Duodenal mucosa (tissue), 2 donors: Measurements from ENCODE around the gene PRRG1.
"Not testable (repeated sequence)": the region's sequence is repeated elsewhere in the genome, so short reads cannot be mapped to it uniquely, and the experiment has no call there.

Experiments used
- H3K27ac ChIP-seq: one replicate; pipeline ENCODE4 v1.7.0; 2013; ENCODE audit warnings: low read depth, low read length
- H3K27me3 ChIP-seq, 2 donors: one replicate each; pipeline ENCODE4 v1.7.0; 2013; ENCODE audit warnings: low read length in 2 of 2, control low read depth in 1 of 2; ENCODE audit not compliant: insufficient read depth in 2 of 2, control insufficient read depth in 1 of 2
- H3K36me3 ChIP-seq, 2 donors: one replicate each; pipeline ENCODE4 v1.7.0; 2013; ENCODE audit warnings: low read length in 2 of 2, control low read depth in 1 of 2; ENCODE audit not compliant: insufficient read depth in 2 of 2, control insufficient read depth in 1 of 2
- H3K4me1 ChIP-seq, 2 donors: one replicate each; pipeline ENCODE4 v1.7.0; 2013; ENCODE audit warnings: low read length in 2 of 2, control low read depth in 1 of 2; ENCODE audit not compliant: insufficient read depth in 2 of 2, control insufficient read depth in 1 of 2
- H3K4me3 ChIP-seq, 2 donors: one replicate each; pipeline ENCODE4 v1.7.0; 2013; ENCODE audit warnings: low read length in 2 of 2, low read depth in 1 of 2
- H3K9ac ChIP-seq, 2 donors: one replicate each; pipeline ENCODE4 v1.7.0; 2013; ENCODE audit warnings: low read length in 2 of 2, low read depth in 1 of 2
- H3K9me3 ChIP-seq, 2 donors: one replicate each; pipeline ENCODE4 v1.7.0; 2013; ENCODE audit warnings: low read length in 2 of 2, control low read depth in 1 of 2; ENCODE audit not compliant: control insufficient read depth in 1 of 2

Gene PRRG1

DNA sequence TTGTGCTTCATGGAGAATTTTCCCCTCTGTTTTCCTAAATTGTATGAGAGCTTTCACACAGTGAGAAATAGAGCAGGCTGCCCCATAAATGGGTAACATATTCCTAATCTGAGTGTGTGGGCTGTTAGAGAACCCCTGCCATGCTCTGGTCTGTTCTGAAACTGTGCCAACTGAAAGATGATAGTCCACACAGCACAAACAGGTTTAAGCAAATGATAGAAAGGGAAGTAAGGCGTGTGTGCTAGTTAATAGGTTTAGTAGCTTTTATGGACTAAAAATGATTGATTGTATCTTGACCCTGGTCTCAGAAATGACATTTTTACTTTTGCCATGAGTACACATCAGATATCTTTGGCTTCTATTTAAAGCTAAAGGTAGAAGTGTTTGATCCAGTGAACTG lies 106.2 kb downstream of the PRRG1 start:
- no peak overlapping the region for H3K27ac ChIP-seq
- H3K9me3 ChIP-seq: no peaks in the 10 kb centered on the region
- peaks cover 3 to 8% of the 10 kb centered on the region in 2 donors for H3K4me1 ChIP-seq
- H3K4me3 ChIP-seq: no peak overlapping the region
- H3K27me3 ChIP-seq: no peaks in the 10 kb centered on the region
- no peaks in the 10 kb centered on the region for H3K36me3 ChIP-seq
- no peak overlapping the region for H3K9ac ChIP-seq

DNA sequence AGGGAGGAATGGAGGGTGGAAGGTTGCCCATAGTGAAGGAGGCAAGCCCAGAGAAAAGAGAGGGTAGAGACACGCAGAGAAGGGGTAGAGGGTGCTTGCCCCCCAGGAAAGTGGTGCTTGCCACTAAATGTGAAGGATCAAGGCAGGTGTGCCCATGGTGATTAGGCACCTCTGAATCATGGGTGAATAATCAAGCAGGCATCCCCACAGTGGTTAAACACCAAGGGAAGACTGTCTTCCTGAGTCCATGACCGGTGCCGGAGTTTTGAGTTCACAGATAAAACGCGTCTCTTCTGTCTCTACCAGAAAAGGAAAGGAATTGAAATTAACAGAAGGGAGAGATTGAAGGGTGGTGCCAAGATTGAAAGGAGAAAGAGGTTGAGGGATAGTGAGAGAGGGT lies 111.1 kb downstream of the PRRG1 start:
- H3K4me1 ChIP-seq, H3K4me3 ChIP-seq, H3K27ac ChIP-seq, H3K27me3 ChIP-seq, H3K9ac ChIP-seq, H3K9me3 ChIP-seq, H3K36me3 ChIP-seq: not testable (repeated sequence)

DNA sequence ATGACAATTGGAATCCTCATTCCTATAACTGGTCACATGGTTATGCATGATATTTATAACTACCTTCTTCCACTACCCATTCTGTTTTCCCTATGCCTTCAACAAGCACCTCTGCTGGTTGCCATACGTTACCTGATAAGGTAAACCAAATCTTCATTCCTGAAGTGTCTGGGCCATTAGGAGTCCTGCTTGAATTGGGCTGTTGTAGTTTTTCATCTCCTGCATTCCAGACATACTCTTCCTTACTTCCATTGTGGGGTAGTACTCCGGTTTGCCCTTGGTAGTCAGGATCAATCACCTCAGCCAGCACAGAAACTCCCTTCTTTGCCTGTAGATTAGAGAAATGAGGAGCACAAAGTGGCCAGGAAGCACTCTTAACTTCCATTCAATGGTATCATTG lies 113.2 kb downstream of the PRRG1 start:
- H3K36me3 ChIP-seq: no peaks in the 10 kb centered on the region
- H3K27ac ChIP-seq: no peak overlapping the region
- no peaks in the 10 kb centered on the region for H3K4me1 ChIP-seq
- no peaks in the 10 kb centered on the region for H3K9me3 ChIP-seq
- H3K4me3 ChIP-seq: no peak overlapping the region
- no peak overlapping the region for H3K9ac ChIP-seq
- no peaks in the 10 kb centered on the region for H3K27me3 ChIP-seq

DNA sequence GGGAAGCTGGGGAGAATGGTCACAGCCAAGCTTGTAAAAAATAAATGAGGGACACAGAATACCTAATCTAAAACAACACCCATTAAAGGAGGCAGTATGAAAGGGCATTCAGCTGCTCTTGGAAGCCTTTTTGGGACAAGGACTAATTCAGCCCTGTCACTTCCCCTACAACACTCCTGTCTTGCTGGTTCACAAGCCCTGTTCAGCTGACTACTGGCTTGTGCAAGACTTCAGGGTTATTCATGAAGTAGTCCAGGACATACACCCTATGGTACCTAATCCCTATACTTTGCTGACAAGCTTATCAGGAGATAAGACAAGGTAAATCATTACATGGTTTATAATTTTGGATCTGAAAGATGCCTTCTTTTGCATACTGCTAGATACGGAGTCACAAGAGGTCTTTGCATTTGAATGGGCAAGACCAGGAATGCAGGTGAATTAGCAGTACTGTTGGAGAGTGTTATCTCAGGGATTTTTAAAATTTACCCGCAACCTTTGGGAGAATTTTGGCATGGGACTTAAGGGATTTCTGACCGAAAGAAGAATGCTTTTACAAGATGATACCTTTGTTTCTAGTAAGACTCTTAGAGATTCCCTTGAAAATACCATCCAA lies 119.1 kb downstream of the PRRG1 start:
- Histone ChIP-seq H3K27ac (no peak overlapping the region), H3K9me3 (no peaks in the 10 kb centered on the region), H3K4me3 (no peak overlapping the region), H3K36me3 (no peaks in the 10 kb centered on the region), H3K4me1 (no peaks in the 10 kb centered on the region), H3K27me3 (no peaks in the 10 kb centered on the region), H3K9ac (no peak overlapping the region)

DNA sequence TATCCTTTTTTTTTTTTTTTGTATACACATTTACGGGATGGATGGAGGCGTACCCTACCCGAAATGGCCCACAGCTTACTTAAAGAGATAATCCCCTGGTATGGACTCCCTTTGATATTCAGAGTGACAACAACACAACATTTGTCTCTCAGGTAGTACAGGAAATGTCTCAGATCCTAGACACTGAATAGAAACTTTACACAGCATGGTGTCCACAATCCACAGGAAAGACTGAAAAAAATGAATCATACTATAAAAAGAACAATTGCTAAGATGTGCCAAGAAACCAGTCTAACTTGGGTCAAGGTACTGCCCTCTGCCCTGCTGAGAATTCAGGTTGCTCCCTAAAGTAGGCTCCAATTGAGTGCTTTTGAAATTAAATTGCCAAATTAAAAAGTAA lies 121.5 kb downstream of the PRRG1 start:
- Histone ChIP-seq H3K9ac (no peak overlapping the region), H3K4me3 (no peak overlapping the region), H3K27ac (no peak overlapping the region), H3K9me3 (no peaks in the 10 kb centered on the region), H3K27me3 (no peaks in the 10 kb centered on the region), H3K4me1 (no peaks in the 10 kb centered on the region), H3K36me3 (no peaks in the 10 kb centered on the region)

DNA sequence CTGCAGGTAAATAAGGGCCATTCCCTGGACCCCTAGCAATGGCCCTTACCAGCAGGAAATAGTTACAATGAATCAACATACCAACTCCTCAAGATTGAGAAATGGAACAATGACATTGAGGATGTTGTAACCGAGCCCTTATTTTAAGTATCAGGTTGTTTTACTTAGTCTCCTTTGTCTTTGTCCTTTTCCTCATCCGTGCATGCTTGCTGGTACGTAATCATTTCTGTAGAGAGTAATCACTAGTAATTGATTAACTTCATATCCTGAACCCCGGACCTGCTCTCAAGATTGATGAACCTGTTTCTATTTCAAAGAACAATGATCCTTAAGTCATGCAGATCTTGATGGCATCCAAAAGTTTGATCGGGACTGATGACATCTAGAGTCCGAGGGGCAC lies 123.7 kb downstream of the PRRG1 start:
- Histone ChIP-seq H3K36me3 (no peaks in the 10 kb centered on the region), H3K4me1 (no peaks in the 10 kb centered on the region), H3K27ac (no peak overlapping the region), H3K4me3 (no peak overlapping the region), H3K27me3 (no peaks in the 10 kb centered on the region), H3K9me3 (no peaks in the 10 kb centered on the region), H3K9ac (no peak overlapping the region)

DNA sequence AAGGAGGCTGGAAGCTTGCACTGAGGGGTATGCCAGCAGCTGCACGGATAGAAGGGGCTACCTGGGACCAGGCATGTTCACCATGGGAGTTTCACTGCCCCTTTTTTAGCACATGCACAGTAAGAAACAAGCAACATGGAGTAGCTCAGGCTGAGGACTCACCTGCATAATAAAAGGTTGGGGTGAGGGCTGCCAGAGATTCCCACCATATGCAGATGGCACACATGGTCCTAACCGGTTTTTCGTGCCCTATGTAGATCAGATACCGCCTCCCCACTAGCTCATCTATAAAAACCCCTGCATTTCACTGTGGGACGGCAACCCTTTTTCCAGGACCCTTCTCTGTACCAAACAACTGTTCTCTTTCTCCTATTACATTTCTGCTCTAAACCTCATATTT lies 125.3 kb downstream of the PRRG1 start:
- Histone ChIP-seq H3K27ac (no peak overlapping the region), H3K4me1 (no peaks in the 10 kb centered on the region), H3K36me3 (no peaks in the 10 kb centered on the region), H3K9ac (no peak overlapping the region), H3K4me3 (no peak overlapping the region), H3K27me3 (no peaks in the 10 kb centered on the region), H3K9me3 (no peaks in the 10 kb centered on the region)

DNA sequence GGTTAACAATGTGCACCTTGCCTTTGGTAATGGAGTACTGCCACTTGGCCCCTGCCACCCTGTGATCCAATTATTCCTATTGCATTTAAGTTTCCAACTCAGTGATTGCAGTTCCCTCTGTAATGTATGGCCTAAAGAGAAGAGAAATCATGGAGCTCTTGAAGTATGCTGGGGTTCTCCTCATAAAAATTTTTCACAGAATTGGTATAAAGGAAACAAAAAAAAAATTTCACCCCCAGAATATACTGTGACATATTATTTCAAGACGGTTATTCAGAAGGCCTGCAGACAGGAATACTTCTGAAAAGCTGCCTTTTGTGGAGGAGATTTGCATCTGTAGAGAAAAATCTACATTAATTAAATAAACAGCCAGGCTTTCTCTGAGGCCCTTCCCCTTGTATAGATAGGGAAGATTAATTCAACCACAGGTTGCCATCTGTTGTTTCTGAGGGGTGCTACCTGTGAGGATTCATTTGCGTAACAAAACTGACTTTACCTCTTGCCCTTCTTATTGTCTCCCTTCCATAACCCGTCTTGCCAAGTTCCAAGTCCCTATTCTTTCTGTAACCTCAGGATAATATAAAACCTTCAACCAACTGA lies 127.5 kb downstream of the PRRG1 start:
- H3K4me3 ChIP-seq: no peak overlapping the region
- H3K27me3 ChIP-seq: no peaks in the 10 kb centered on the region
- no peak overlapping the region for H3K9ac ChIP-seq
- no peaks in the 10 kb centered on the region for H3K9me3 ChIP-seq
- no peaks in the 10 kb centered on the region for H3K4me1 ChIP-seq
- H3K36me3 ChIP-seq: no peaks in the 10 kb centered on the region
- H3K27ac ChIP-seq: no peak overlapping the region

DNA sequence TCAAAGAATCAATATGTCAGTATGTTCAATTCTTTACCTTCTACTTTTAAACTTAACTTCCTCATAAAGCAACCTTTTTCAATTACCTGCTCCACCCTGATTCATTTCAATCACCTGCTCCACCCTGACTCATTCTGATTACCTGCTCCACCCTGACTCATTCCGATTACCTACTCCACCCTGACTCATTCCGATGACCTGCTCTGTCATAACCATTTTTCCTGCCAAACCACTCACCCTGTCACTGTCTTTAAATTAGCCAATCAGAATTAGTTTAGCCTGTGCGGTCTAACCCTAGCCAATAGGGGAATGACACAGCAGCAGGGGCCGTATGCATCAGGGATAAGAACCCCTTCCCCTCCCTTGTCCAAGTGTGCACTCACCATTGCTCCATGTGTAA lies 135.2 kb downstream of the PRRG1 start:
- not testable (repeated sequence) for H3K4me1 ChIP-seq, H3K9me3 ChIP-seq

DNA sequence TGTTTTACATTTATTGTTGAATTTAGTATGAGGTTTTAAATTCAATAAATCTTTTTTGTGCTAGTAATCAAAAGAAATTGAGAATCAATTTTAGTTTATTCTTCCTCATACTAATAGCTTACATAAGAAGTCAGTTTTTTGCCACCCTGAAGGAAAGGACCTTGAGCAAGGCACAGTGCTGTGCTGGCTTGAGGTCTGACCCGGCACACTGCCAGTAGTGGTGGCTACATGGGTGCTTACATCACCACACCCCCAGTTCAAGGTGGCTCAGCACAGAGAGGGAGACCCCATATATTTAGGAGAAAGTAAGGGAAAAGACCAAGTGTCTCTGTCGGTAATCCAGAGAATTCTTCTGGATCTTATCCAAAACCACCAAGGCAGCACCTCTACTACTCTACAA lies 136.3 kb downstream of the PRRG1 start:
- no peaks in the 10 kb centered on the region for H3K4me1 ChIP-seq
- no peaks in the 10 kb centered on the region for H3K9me3 ChIP-seq
- no peak overlapping the region for H3K4me3 ChIP-seq
- H3K27me3 ChIP-seq: no peaks in the 10 kb centered on the region
- H3K9ac ChIP-seq: no peak overlapping the region
- H3K36me3 ChIP-seq: no peaks in the 10 kb centered on the region
- no peak overlapping the region for H3K27ac ChIP-seq

More for the DNA sequence above, 135.2 kb downstream of the PRRG1 start:
- H3K4me3 ChIP-seq, H3K9ac ChIP-seq, H3K36me3 ChIP-seq, H3K27me3 ChIP-seq, H3K27ac ChIP-seq: not testable (repeated sequence)

DNA sequence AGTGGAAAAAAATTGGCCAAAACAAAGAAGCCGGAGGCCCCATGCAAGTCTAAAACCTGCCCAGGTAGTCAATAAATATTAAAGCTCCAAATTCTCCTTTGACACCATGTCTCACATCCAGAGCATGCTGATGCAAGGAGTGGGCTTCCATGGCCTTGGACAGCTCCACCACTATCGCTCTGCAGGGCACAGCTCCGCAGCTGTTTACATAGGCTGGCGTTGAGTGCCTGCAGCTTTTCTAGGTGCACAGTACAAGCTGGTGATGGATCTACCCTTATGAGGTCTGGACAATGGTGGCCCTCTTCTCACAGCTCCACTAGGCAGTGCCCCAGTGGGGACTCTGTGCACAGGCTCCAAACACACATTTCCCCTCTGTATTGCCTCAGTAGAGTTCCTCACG lies 138.1 kb downstream of the PRRG1 start:
- H3K4me3 ChIP-seq: no peak overlapping the region
- H3K27ac ChIP-seq: no peak overlapping the region
- H3K36me3 ChIP-seq: no peaks in the 10 kb centered on the region
- H3K9ac ChIP-seq: no peak overlapping the region
- H3K4me1 ChIP-seq: no peaks in the 10 kb centered on the region
- no peaks in the 10 kb centered on the region for H3K27me3 ChIP-seq
- H3K9me3 ChIP-seq: no peaks in the 10 kb centered on the region
